HUES6 (cell line): ENCODE results near the gene LMNA.
A peak's percentile ranks its signal among the peaks of the same experiment; 100 is the strongest.

ENCODE experiments used
- H3K27ac ChIP-seq: 2 replicates; pipeline ENCODE4 v1.7.0; 2013; ENCODE audit warnings: low read depth, mild to moderate bottlenecking, low read length, inconsistent platforms
- H3K27me3 ChIP-seq: 2 replicates; pipeline ENCODE4 v1.6.1; 2013; ENCODE audit warnings: low read length; ENCODE audit not compliant: control insufficient read depth, insufficient read depth
- H3K36me3 ChIP-seq: 2 replicates; pipeline ENCODE4 v1.6.1; 2013; ENCODE audit warnings: low read length; ENCODE audit not compliant: control insufficient read depth, insufficient read depth
- H3K4me1 ChIP-seq: 2 replicates; pipeline ENCODE4 v1.6.1; 2013; ENCODE audit warnings: low read length; ENCODE audit not compliant: control insufficient read depth, insufficient read depth
- H3K4me3 ChIP-seq: 2 replicates; pipeline ENCODE4 v1.5.1; 2013; ENCODE audit warnings: low read depth, low read length
- H3K9ac ChIP-seq: one replicate; pipeline ENCODE4 v1.6.1; 2013; ENCODE audit warnings: mild to moderate bottlenecking, low read length
- H3K9me3 ChIP-seq: 2 replicates; pipeline ENCODE4 v1.6.1; 2013; ENCODE audit warnings: low read depth, low read length; ENCODE audit not compliant: control insufficient read depth, insufficient read depth

LMNA gene

DNA sequence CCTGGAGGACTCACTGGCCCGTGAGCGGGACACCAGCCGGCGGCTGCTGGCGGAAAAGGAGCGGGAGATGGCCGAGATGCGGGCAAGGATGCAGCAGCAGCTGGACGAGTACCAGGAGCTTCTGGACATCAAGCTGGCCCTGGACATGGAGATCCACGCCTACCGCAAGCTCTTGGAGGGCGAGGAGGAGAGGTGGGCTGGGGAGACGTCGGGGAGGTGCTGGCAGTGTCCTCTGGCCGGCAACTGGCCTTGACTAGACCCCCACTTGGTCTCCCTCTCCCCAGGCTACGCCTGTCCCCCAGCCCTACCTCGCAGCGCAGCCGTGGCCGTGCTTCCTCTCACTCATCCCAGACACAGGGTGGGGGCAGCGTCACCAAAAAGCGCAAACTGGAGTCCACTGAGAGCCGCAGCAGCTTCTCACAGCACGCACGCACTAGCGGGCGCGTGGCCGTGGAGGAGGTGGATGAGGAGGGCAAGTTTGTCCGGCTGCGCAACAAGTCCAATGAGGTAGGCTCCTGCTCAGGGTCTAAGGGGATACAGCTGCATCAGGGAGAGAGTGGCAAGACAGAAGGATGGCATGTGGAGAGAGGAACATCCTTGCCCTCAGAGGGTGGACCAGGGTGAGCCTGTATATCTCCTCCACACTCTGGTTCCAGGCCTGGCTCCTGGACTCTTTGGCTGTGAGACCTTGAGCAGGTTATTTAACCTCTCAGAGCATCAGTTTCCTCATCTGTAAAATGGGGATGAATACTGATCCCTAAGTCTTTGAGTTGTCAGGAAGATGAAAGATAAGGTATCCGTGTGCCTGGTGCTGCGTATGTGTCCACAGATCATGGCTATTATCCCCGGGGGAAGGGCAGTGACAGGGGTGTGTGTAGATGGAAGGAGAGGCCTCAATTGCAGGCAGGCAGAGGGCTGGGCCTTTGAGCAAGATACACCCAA, 21.7 kb downstream of the LMNA start:
- Histone ChIP-seq H3K36me3 (peaks cover 77% of the 10 kb centered on the region), H3K27me3 (no peaks in the 10 kb centered on the region), H3K27ac (no peak overlapping the region), H3K9ac (no peak overlapping the region), H3K9me3 (no peaks in the 10 kb centered on the region), H3K4me3 (no peak overlapping the region), H3K4me1 (no peaks in the 10 kb centered on the region)

DNA sequence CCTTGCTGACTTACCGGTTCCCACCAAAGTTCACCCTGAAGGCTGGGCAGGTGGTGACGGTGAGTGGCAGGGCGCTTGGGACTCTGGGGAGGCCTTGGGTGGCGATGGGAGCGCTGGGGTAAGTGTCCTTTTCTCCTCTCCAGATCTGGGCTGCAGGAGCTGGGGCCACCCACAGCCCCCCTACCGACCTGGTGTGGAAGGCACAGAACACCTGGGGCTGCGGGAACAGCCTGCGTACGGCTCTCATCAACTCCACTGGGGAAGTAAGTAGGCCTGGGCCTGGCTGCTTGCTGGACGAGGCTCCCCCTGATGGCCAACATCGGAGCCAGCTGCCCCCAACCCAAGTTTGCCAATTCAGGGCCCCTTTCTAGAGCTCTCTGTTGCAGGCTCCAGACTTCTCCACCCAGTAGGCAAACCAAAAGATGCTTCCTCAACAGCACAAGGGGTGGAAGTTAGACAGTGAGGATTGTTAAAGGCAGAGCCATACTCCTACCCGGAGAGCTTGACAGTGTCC, 22.5 kb downstream of the LMNA start:
- H3K9me3 ChIP-seq = no peaks in the 10 kb centered on the region
- peaks cover 70% of the 10 kb centered on the region for H3K36me3 ChIP-seq
- no peaks in the 10 kb centered on the region for H3K27me3 ChIP-seq
- H3K4me3 ChIP-seq = no peak overlapping the region
- peaks cover 7% of the 10 kb centered on the region; the same call in 1 of the 2 replicates for H3K4me1 ChIP-seq
- no peak overlapping the region for H3K9ac ChIP-seq
- no peak overlapping the region for H3K27ac ChIP-seq

DNA sequence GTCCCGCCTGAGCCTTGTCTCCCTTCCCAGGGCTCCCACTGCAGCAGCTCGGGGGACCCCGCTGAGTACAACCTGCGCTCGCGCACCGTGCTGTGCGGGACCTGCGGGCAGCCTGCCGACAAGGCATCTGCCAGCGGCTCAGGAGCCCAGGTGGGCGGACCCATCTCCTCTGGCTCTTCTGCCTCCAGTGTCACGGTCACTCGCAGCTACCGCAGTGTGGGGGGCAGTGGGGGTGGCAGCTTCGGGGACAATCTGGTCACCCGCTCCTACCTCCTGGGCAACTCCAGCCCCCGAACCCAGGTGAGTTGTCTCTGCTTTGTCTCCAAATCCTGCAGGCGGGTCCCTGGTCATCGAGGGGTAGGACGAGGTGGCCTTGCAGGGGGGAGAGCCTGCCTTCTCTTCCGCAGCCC, 24.0 kb downstream of the LMNA start:
- Histone ChIP-seq H3K27ac (no peak overlapping the region), H3K27me3 (no peaks in the 10 kb centered on the region), H3K36me3 (peaks cover 64% of the 10 kb centered on the region), H3K9me3 (no peaks in the 10 kb centered on the region), H3K4me3 (no peak overlapping the region), H3K9ac (no peak overlapping the region), H3K4me1 (peaks cover 7% of the 10 kb centered on the region; the same call in 1 of the 2 replicates)

- Histone ChIP-seq H3K4me3 (no peak overlapping the region), H3K9ac (no peak overlapping the region), H3K36me3 (peaks cover 38% of the 10 kb centered on the region), H3K9me3 (no peaks in the 10 kb centered on the region), H3K27ac (no peak overlapping the region), H3K27me3 (no peaks in the 10 kb centered on the region), H3K4me1 (peaks cover 11% of the 10 kb centered on the region)
These were observed 26.6 kb downstream of the LMNA start for GRCh38 chr1:156140879-156141707.

- Histone ChIP-seq H3K4me3 (no peak overlapping the region), H3K27ac (no peak overlapping the region)
These were observed 29.4 kb downstream of the LMNA start for GRCh38 chr1:156143765-156144489.

GRCh38 chr1:156144742-156145141, 30.2 kb downstream of the LMNA start:
- Histone ChIP-seq H3K4me3 (no peak overlapping the region), H3K36me3 (peaks cover 4% of the 10 kb centered on the region; the same call in 1 of the 2 replicates), H3K9me3 (no peaks in the 10 kb centered on the region), H3K9ac (no peak overlapping the region), H3K4me1 (peaks cover 42% of the 10 kb centered on the region), H3K27ac (no peak overlapping the region), H3K27me3 (no peaks in the 10 kb centered on the region)

More at GRCh38 chr1:156143765-156144489, 29.4 kb downstream of the LMNA start:
- H3K9ac ChIP-seq = no peak overlapping the region
- H3K9me3 ChIP-seq = no peaks in the 10 kb centered on the region
- H3K27me3 ChIP-seq = no peaks in the 10 kb centered on the region
- H3K4me1 ChIP-seq = peaks cover 34% of the 10 kb centered on the region
- peaks cover 10% of the 10 kb centered on the region; the same call in 1 of the 2 replicates for H3K36me3 ChIP-seq

DNA sequence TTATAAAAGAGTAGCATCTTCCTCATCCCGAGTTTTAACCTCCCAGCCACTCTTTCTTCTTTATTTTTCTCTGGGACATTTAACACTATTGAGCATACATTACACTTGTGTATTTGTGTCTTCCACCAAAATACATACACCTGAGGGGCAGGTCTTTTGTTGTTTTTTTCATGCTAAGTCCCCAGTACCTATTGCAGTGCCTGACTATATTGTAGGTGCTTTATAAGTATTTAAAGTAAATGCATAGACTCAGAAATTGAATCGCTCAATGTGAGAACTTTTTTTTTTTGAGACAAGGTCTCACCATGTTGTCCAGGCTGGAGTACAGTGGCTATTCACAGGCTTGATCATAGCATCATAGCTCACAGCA, 31.1 kb downstream of the LMNA start:
- Histone ChIP-seq H3K4me3 (no peak overlapping the region), H3K36me3 (no peaks in the 10 kb centered on the region), H3K4me1 (peaks cover 49% of the 10 kb centered on the region), H3K9ac (no peak overlapping the region), H3K27me3 (no peaks in the 10 kb centered on the region), H3K27ac (no peak overlapping the region), H3K9me3 (no peaks in the 10 kb centered on the region)

DNA sequence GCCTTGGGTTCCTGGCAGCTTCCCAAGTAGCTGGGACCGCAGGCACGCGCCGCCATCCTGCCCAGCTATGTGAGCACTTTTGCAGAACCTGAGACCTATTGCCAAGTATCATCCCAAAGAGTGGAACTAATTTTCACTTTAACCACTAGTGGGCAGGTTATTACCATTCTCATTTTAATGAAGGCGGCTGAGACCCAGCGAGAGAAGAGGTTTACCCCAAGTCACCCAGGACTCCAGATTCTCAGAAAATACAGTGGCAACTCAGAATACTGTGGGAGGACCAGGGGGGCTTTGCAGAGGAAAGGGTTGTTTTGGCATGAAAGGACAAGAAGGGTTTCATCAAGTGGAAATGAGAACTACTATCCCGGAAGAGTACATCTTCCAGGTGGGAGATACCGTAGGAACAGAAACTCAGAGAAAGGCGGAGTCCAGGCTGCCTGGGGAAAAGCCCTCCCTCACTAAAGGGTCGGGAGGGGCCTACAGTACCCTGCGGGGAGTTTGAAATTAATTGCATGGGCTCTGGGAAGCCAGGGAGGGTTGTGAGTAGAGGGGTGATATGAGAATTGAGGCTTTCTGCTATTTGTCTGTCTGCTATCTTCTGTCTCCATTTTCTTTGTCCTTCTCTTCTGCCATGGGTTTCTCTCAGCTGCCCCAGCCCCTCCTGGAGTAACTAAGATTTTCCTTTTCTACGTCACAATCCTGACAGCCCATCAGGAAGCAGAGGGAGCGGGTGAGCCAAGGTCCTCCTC, 31.7 kb downstream of the LMNA start:
- no peaks in the 10 kb centered on the region for H3K36me3 ChIP-seq
- peak overlapping the region; percentile 36 for H3K4me3 ChIP-seq
- peak overlapping the region; percentile 56 for H3K27ac ChIP-seq
- H3K9ac ChIP-seq = peak overlapping the region; percentile 43
- H3K27me3 ChIP-seq = no peaks in the 10 kb centered on the region
- peaks cover 54% of the 10 kb centered on the region for H3K4me1 ChIP-seq
- H3K9me3 ChIP-seq = no peaks in the 10 kb centered on the region

- Histone ChIP-seq H3K4me1 (peaks cover 51% of the 10 kb centered on the region), H3K27me3 (no peaks in the 10 kb centered on the region), H3K9ac (peak overlapping the region; percentile 43), H3K27ac (peak overlapping the region; percentile 56), H3K36me3 (no peaks in the 10 kb centered on the region), H3K4me3 (0 out of 2 replicates have a peak overlapping the region, but pooled peaks have one; percentile 36), H3K9me3 (no peaks in the 10 kb centered on the region)
These were observed 32.4 kb downstream of the LMNA start for GRCh38 chr1:156146769-156147405.
